Testis (tissue), 2 donors: Measurements from ENCODE around the gene ZBTB46.

ENCODE experiments used
- CTCF ChIP-seq, 3 experiments: fragments of 450-650 bp in 2 of 3; fragments of 200-600 bp in 1 of 3; sonication (generic) in 1 of 3; IDR thresholded peaks; one replicate each; pipeline ENCODE4 v1.5.1; 2016 to 2019; ENCODE audit warnings: antibody characterized with exemption in 3 of 3, mild to moderate bottlenecking in 2 of 3, moderate library complexity in 1 of 3
- POLR2A ChIP-seq: fragments of 450-650 bp; IDR thresholded peaks from one replicate; pipeline ENCODE4 v1.6.1; 2017; ENCODE audit warnings: antibody characterized with exemption, mild to moderate bottlenecking, moderate library complexity

GRCh38 chr20:63706852-63707557 is 124.1 kb downstream of the ZBTB46 start:
- peak in 1 of 3 experiments; percentile 44 for TF ChIP-seq CTCF (IDR thresholded peaks at IDR 0.05)
- TF ChIP-seq POLR2A: no peak
